ENCODE measurements around the gene LRG1. TPM values are rescaled to one million over a fixed set of nuclear protein-coding genes. Genes with fewer than 3 reads are reported as not detected.

Gene LRG1
- total RNA-seq, 1 experiment from 2014 or later: 0.51 TPM

GRCh38 chr19:4550018-4550417 lies 10.2 kb upstream of the LRG1 start:
- no TSS peak for BruUV-seq (replicated peaks)
- no peak for TF ChIP-seq CTCF (conservative IDR thresholded peaks at IDR 0.05; ENCODE audit: low read depth, low read length)
- TF ChIP-seq EZH2 (IDR thresholded peaks at IDR 0.05; ENCODE audit: low read length, unreplicated experiment): no peak
- TF ChIP-seq EZH2phosphoT487 (IDR thresholded peaks at IDR 0.05; ENCODE audit: borderline replicate concordance, low read length): no peak

GRCh38 chr19:4548238-4548584 lies 8.4 kb upstream of the LRG1 start:
- Histone ChIP-seq H3K9me2 (replicated peaks; ENCODE audit: low read length) (no peaks in the 10 kb centered on the region), H3K4me3 (ENCODE audit: low read length) (no peak overlapping the region), H3K36me3 (ENCODE audit: low read depth, low read length) (no peaks in the 10 kb centered on the region), H4K20me1 (ENCODE audit: low read length) (no peaks in the 10 kb centered on the region), H3K9me3 (ENCODE audit: low read length) (no peaks in the 10 kb centered on the region), H3K27me3 (ENCODE audit: low read length) (peaks cover 10% of the 10 kb centered on the region; the same call in 1 of the 2 replicates), H3K9ac (ENCODE audit: low read length) (no peak overlapping the region), H3K4me2 (ENCODE audit: low read length) (no peak overlapping the region), H3F3A (ENCODE audit: low read length, unreplicated experiment) (no peaks in the 10 kb centered on the region), H3K27ac (ENCODE audit: low read length) (no peak overlapping the region), H3K79me2 (ENCODE audit: low read length) (no peaks in the 10 kb centered on the region), H2AFZ (ENCODE audit: low read length) (no peak overlapping the region), H3K4me1 (ENCODE audit: insufficient read depth, low read length) (no peaks in the 10 kb centered on the region)
- DNase-seq: no peak
- TF ChIP-seq EZH2phosphoT487 (IDR thresholded peaks at IDR 0.05; ENCODE audit: borderline replicate concordance, low read length) (no peak), CTCF (conservative IDR thresholded peaks at IDR 0.05; ENCODE audit: low read depth, low read length) (no peak), EZH2 (IDR thresholded peaks at IDR 0.05; ENCODE audit: low read length, unreplicated experiment) (no peak)
- intact Hi-C loops (cut with micrococcal nuclease): no loop called here
- CTCF ChIA-PET: no interaction called here
- no TSS peak for BruUV-seq (replicated peaks)
- ATAC-seq: peak; percentile 19; the same call in 1 of the 2 replicates
- POLR2A ChIA-PET (ENCODE audit: unreplicated experiment): no interaction called here

More at GRCh38 chr19:4550018-4550417, 10.2 kb upstream of the LRG1 start:
- no peaks in the 10 kb centered on the region for H3K36me3 ChIP-seq (ENCODE audit: low read depth, low read length)
- H3K4me1 ChIP-seq (ENCODE audit: insufficient read depth, low read length): no peaks in the 10 kb centered on the region
- POLR2A ChIA-PET (ENCODE audit: unreplicated experiment): no interaction called here
- H3F3A ChIP-seq (ENCODE audit: low read length, unreplicated experiment): no peaks in the 10 kb centered on the region
- H3K4me3 ChIP-seq (ENCODE audit: low read length): no peak overlapping the region
- no peaks in the 10 kb centered on the region for H3K9me2 ChIP-seq (replicated peaks; ENCODE audit: low read length)
- no peak for ATAC-seq
- H3K9ac ChIP-seq (ENCODE audit: low read length): no peak overlapping the region
- no peaks in the 10 kb centered on the region for H3K9me3 ChIP-seq (ENCODE audit: low read length)
- H3K4me2 ChIP-seq (ENCODE audit: low read length): no peak overlapping the region
- peaks cover 10% of the 10 kb centered on the region; the same call in 1 of the 2 replicates for H3K27me3 ChIP-seq (ENCODE audit: low read length)
- no peak for DNase-seq
- no peak overlapping the region for H3K27ac ChIP-seq (ENCODE audit: low read length)
- no peaks in the 10 kb centered on the region for H4K20me1 ChIP-seq (ENCODE audit: low read length)
- H2AFZ ChIP-seq (ENCODE audit: low read length): no peak overlapping the region
- intact Hi-C loops (cut with micrococcal nuclease): no loop called here
- no peaks in the 10 kb centered on the region for H3K79me2 ChIP-seq (ENCODE audit: low read length)
- CTCF ChIA-PET: no interaction called here

GRCh38 chr19:4547303-4548237 lies 7.7 kb upstream of the LRG1 start:
- H3K9me3 ChIP-seq (ENCODE audit: low read length): no peaks in the 10 kb centered on the region
- ChIA-PET POLR2A (ENCODE audit: unreplicated experiment) (interaction anchor here (0.7 kb wide), 1 partner anchor 13 kb away, joined by 5 read pairs; no protein-coding TSS in a partner anchor), CTCF (interaction anchor here (0.6 to 1.0 kb wide), 2 partner anchors 22 to 143 kb away, joined by 3 to 4 read pairs; no protein-coding TSS in a partner anchor)
- H3K9ac ChIP-seq (ENCODE audit: low read length): no peak overlapping the region
- ATAC-seq (peak; percentile 73), DNase-seq (peak; percentile 51)
- no peak overlapping the region for H2AFZ ChIP-seq (ENCODE audit: low read length)
- no peaks in the 10 kb centered on the region for H4K20me1 ChIP-seq (ENCODE audit: low read length)
- H3F3A ChIP-seq (ENCODE audit: low read length, unreplicated experiment): no peaks in the 10 kb centered on the region
- H3K79me2 ChIP-seq (ENCODE audit: low read length): no peaks in the 10 kb centered on the region
- H3K4me2 ChIP-seq (ENCODE audit: low read length): no peak overlapping the region
- no peak overlapping the region for H3K4me3 ChIP-seq (ENCODE audit: low read length)
- intact Hi-C loops (cut with micrococcal nuclease): no loop called here
- no TSS peak for BruUV-seq (replicated peaks)
- H3K4me1 ChIP-seq (ENCODE audit: insufficient read depth, low read length): no peaks in the 10 kb centered on the region
- no peaks in the 10 kb centered on the region for H3K9me2 ChIP-seq (replicated peaks; ENCODE audit: low read length)
- peaks cover 10% of the 10 kb centered on the region; the same call in 1 of the 2 replicates for H3K27me3 ChIP-seq (ENCODE audit: low read length)
- H3K27ac ChIP-seq (ENCODE audit: low read length): no peak overlapping the region
- peak; percentile 71 for TF ChIP-seq CTCF (conservative IDR thresholded peaks at IDR 0.05; ENCODE audit: low read depth, low read length)
- TF ChIP-seq EZH2 (IDR thresholded peaks at IDR 0.05; ENCODE audit: low read length, unreplicated experiment): no peak
- no peak for TF ChIP-seq EZH2phosphoT487 (IDR thresholded peaks at IDR 0.05; ENCODE audit: borderline replicate concordance, low read length)
- no peaks in the 10 kb centered on the region for H3K36me3 ChIP-seq (ENCODE audit: low read depth, low read length)
